Measurements from ENCODE around the gene TMEM63B. TPM values are rescaled to one million over a fixed set of nuclear protein-coding genes. Genes with fewer than 3 reads are reported as not detected.
A peak's percentile ranks its signal among the peaks of the same experiment; 100 is the strongest.

TMEM63B gene
- total and polyA plus RNA-seq, 9 of the 15 experiments (the other 6 are each of a cell fraction or from before 2014, with no cell fraction given): 0.14 to 39.4 (median 14.4) TPM

DNA sequence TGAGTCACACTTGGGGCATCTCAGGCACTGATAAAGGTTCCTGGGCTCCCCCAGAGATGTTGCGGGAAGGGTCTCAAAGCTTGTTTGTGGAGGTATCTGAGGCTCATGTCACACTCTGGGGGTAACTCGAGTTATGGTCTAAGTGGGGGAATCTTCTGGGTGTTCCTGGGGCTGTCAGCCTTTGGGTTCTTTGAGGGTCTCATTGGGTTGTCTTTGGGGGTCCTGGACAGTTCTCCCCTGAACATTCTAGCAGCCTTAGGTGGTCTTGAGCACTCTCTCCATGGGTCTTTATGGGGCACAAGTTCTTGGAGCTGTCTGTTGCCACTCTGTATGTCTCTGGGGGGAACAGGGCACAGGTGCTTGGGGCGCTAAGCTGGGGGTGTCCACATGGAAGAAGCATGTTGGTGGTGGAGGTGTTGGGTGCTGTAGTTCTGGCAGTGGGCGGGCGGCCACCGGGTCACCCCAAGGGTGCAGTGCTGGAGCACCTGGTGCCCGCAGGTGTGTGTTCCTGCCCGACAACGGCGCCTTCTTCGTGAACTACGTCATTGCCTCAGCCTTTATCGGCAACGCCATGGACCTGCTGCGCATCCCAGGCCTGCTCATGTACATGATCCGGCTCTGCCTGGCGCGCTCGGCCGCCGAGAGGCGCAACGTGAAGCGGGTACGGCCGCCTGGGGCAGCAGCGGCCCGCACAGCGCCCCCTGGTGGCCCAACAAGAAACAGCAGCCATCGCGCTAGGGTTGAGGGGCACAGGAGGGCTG lies 24.2 kb downstream of the TMEM63B start (continued):
- TF ChIP-seq CBX8 (IDR thresholded peaks at IDR 0.05; ENCODE audit: borderline replicate concordance, extremely low read depth, low read depth, low read length, poor library complexity, severe bottlenecking): no peak
- peak; percentile 55 for TF ChIP-seq CBFA2T3 (IDR thresholded peaks at IDR 0.05)
- TF ChIP-seq POLR2G (IDR thresholded peaks at IDR 0.05; ENCODE audit: low read depth, low read length): peak; percentile 47; the same call in 1 of the 2 replicates
- TF ChIP-seq ZKSCAN1 (IDR thresholded peaks at IDR 0.05; ENCODE audit: low read depth, low read length): peak; percentile 72; the same call in 1 of the 2 replicates
- peak; percentile 59 for TF ChIP-seq RBFOX2 (IDR thresholded peaks at IDR 0.05; ENCODE audit: low read depth, low read length)
- TF ChIP-seq, protein P1, sequence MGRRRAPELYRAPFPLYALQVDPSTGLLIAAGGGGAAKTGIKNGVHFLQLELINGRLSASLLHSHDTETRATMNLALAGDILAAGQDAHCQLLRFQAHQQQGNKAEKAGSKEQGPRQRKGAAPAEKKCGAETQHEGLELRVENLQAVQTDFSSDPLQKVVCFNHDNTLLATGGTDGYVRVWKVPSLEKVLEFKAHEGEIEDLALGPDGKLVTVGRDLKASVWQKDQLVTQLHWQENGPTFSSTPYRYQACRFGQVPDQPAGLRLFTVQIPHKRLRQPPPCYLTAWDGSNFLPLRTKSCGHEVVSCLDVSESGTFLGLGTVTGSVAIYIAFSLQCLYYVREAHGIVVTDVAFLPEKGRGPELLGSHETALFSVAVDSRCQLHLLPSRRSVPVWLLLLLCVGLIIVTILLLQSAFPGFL (CRISPR knock-in tag; IDR thresholded peaks at IDR 0.05): 0 out of 2 replicates have a peak, but pooled peaks have one; percentile 38
- TF ChIP-seq KDM2B (CRISPR knock-in tag; IDR thresholded peaks at IDR 0.05): 0 out of 2 replicates have a peak, but pooled peaks have one; percentile 61
- no peak for TF ChIP-seq HEY1 (CRISPR knock-in tag; IDR thresholded peaks at IDR 0.05; ENCODE audit: borderline replicate concordance)
- TF ChIP-seq, protein P2, sequence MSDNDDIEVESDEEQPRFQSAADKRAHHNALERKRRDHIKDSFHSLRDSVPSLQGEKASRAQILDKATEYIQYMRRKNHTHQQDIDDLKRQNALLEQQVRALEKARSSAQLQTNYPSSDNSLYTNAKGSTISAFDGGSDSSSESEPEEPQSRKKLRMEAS (CRISPR knock-in tag; IDR thresholded peaks at IDR 0.05): peak; percentile 79
- TF ChIP-seq SMAD1 (IDR thresholded peaks at IDR 0.05; ENCODE audit: low read depth, low read length, partially characterized antibody): no peak
- TF ChIP-seq ZNF253 (CRISPR knock-in tag; conservative IDR thresholded peaks at IDR 0.05): no peak
- no peak for TF ChIP-seq NCOA6 (IDR thresholded peaks at IDR 0.05)
- TF ChIP-seq PHTF2 (CRISPR knock-in tag; IDR thresholded peaks at IDR 0.05): no peak
- TF ChIP-seq HDAC3 (IDR thresholded peaks at IDR 0.05; ENCODE audit: borderline replicate concordance, partially characterized antibody): no peak
- peak in 1 of 2 experiments; percentile 86; a peak in 2 of 4 replicates for TF ChIP-seq RCOR1 (IDR thresholded peaks at IDR 0.05; ENCODE audit: borderline replicate concordance in 1 of 2, low read depth in 2 of 2, low read length in 2 of 2)
- TF ChIP-seq DACH1 (IDR thresholded peaks at IDR 0.05; ENCODE audit: partially characterized antibody): no peak
- TF ChIP-seq MYC (IDR thresholded peaks at IDR 0.05; ENCODE audit: low read depth, low read length): peak; percentile 74
- TF ChIP-seq MYC (CRISPR knock-in tag; IDR thresholded peaks at IDR 0.05; ENCODE audit: borderline replicate concordance, low read depth): no peak
- no peak for TF ChIP-seq ZNF79 (CRISPR knock-in tag; IDR thresholded peaks at IDR 0.05; ENCODE audit: low read depth)
- TF ChIP-seq MEIS2 (IDR thresholded peaks at IDR 0.05; ENCODE audit: partially characterized antibody): no peak
- 0 out of 2 replicates have a peak, but pooled peaks have one; percentile 73 for TF ChIP-seq RBM14 (IDR thresholded peaks at IDR 0.05; ENCODE audit: borderline replicate concordance, insufficient read depth, low read depth, low read length)
- no peak for TF ChIP-seq ARID1B (IDR thresholded peaks at IDR 0.05)
- peak; percentile 35 for TF ChIP-seq NEUROD1 (IDR thresholded peaks at IDR 0.05; ENCODE audit: borderline replicate concordance, low read depth, low read length, partially characterized antibody)
- TF ChIP-seq SREBF1 (IDR thresholded peaks at IDR 0.05; ENCODE audit: borderline replicate concordance, low read depth, low read length): no peak
- peak; percentile 50; the same call in 1 of the 2 replicates for TF ChIP-seq JUND (IDR thresholded peaks at IDR 0.05; ENCODE audit: borderline replicate concordance, low read depth, low read length)
- peak; percentile 37; the same call in 1 of the 3 replicates for TF ChIP-seq JUND (tag; IDR thresholded peaks at IDR 0.05; ENCODE audit: borderline replicate concordance, low read depth, low read length)
- TF ChIP-seq ZNF695 (CRISPR knock-in tag; IDR thresholded peaks at IDR 0.05): no peak
- peak in 1 of 2 experiments; percentile 11; a peak in 1 of 4 replicates for TF ChIP-seq TRIM24 (IDR thresholded peaks at IDR 0.05)
- TF ChIP-seq KHSRP (IDR thresholded peaks at IDR 0.05): no peak
